GM18519 (cell line): Measurements from ENCODE around the gene INTS1.

Experiments used
- ATAC-seq: cut with Tn5 transposase; IDR thresholded peaks from one replicate; pipeline ENCODE4 v1.9.1; 2021; ENCODE audit warnings: mild to moderate bottlenecking, moderate library complexity; ENCODE audit not compliant: unreplicated experiment, low FRiP score

Gene INTS1

GRCh38 chr7:1542329-1542728 lies 38.1 kb upstream of the INTS1 start:
- ATAC-seq: no peak

- no peak for ATAC-seq
Measured at GRCh38 chr7:1541431-1542162, 37.4 kb upstream of the INTS1 start.

- no peak for ATAC-seq
Measured at GRCh38 chr7:1540776-1541271, 36.6 kb upstream of the INTS1 start.

- no peak for ATAC-seq
Measured at GRCh38 chr7:1539882-1540775, 35.9 kb upstream of the INTS1 start.

GRCh38 chr7:1539181-1539881 lies 35.1 kb upstream of the INTS1 start:
- no peak for ATAC-seq

GRCh38 chr7:1538544-1539180 lies 34.5 kb upstream of the INTS1 start:
- no peak for ATAC-seq

- ATAC-seq: no peak
Measured at GRCh38 chr7:1537535-1538412, 33.6 kb upstream of the INTS1 start.

GRCh38 chr7:1536743-1537534 lies 32.8 kb upstream of the INTS1 start:
- ATAC-seq: no peak

- no peak for ATAC-seq
Measured at GRCh38 chr7:1536455-1536742, 32.2 kb upstream of the INTS1 start.

GRCh38 chr7:1535701-1536454 lies 31.7 kb upstream of the INTS1 start:
- no peak for ATAC-seq

- ATAC-seq: no peak
Measured at GRCh38 chr7:1535100-1535458, 30.9 kb upstream of the INTS1 start.

- no peak for ATAC-seq
Measured at GRCh38 chr7:1534330-1535099, 30.3 kb upstream of the INTS1 start.

- no peak for ATAC-seq
Measured at GRCh38 chr7:1533547-1534329, 29.5 kb upstream of the INTS1 start.

- no peak for ATAC-seq
Measured at GRCh38 chr7:1533255-1533546, 29.0 kb upstream of the INTS1 start.

GRCh38 chr7:1532456-1533254 lies 28.5 kb upstream of the INTS1 start:
- ATAC-seq: no peak

- ATAC-seq: no peak
Measured at GRCh38 chr7:1531979-1532455, 27.8 kb upstream of the INTS1 start.
